ENCODE measurements around the gene KCND3.

KCND3 gene

DNA sequence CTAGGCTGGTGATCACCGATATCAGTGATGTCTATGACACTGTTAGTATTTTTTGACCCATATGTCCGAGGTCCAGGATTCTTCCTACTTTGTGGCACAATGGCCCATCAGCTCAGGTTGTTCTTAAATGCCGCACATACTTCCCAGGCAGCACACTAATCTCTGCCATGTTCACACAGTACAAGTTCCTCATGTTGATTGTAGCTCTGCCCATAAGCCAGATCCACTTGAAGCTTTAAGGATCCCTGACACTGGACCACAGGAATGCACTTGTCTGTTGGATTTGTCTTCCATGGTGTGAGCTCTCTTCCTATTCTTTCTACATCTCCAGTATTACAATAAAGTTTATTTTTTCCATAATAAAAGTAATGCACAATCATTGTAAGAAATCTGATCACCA is 164.3 kb downstream of the KCND3 start:
- no peak overlapping the region for H4K91ac ChIP-seq (ENCODE audit: low read depth, low read length, poor library complexity)
- H3K4me3 ChIP-seq (ENCODE audit: low read length in 2 of 2) = no peak overlapping the region
- H3K27ac ChIP-seq (replicated peaks; ENCODE audit: low read length) = no peak overlapping the region
- no peaks in the 10 kb centered on the region for H3K79me1 ChIP-seq (ENCODE audit: low read depth, low read length)
- H3K9me3 ChIP-seq (replicated peaks in 1 of 2; ENCODE audit: control insufficient read depth in 2 of 2, insufficient read depth in 1 of 2, low read depth in 1 of 2, low read length in 2 of 2) = no peaks in the 10 kb centered on the region
- H3K14ac ChIP-seq (ENCODE audit: low read length) = no peak overlapping the region
- H3K4me2 ChIP-seq (ENCODE audit: insufficient read depth, low read length, poor library complexity, severe bottlenecking) = no peak overlapping the region
- no peak overlapping the region for H2BK15ac ChIP-seq (ENCODE audit: low read length)
- H3K36me3 ChIP-seq (replicated peaks in 1 of 2; ENCODE audit: control insufficient read depth in 2 of 2, insufficient read depth in 2 of 2, low read length in 2 of 2) = no peaks in the 10 kb centered on the region
- H4K8ac ChIP-seq (ENCODE audit: low read depth, low read length) = no peak overlapping the region
- no peak for DNase-seq (ENCODE audit: low spot score)
- H3K18ac ChIP-seq (ENCODE audit: low read length) = no peak overlapping the region
- no peak overlapping the region for H2AFZ ChIP-seq (ENCODE audit: low read length)
- no peak overlapping the region for H2BK120ac ChIP-seq (ENCODE audit: low read depth, low read length)
- H3K9ac ChIP-seq (ENCODE audit: low read depth, low read length, poor library complexity) = no peak overlapping the region
- no peak overlapping the region for H2BK12ac ChIP-seq (ENCODE audit: low read length)
- H3K4me1 ChIP-seq (ENCODE audit: control insufficient read depth in 2 of 2, insufficient read depth in 1 of 2, low read depth in 1 of 2, low read length in 2 of 2) = peaks cover 0 to 2% of the 10 kb centered on the region in 2 donors
- H3K4ac ChIP-seq (ENCODE audit: low read length) = no peak overlapping the region
- H3K23ac ChIP-seq (ENCODE audit: low read depth, low read length, poor library complexity) = no peak overlapping the region
- no peak overlapping the region for H2BK5ac ChIP-seq (ENCODE audit: low read length)
- H2AK5ac ChIP-seq (ENCODE audit: low read depth, low read length) = no peak overlapping the region
- H3K27me3 ChIP-seq (ENCODE audit: control insufficient read depth in 3 of 3, insufficient read depth in 3 of 3, low read depth in 1 of 3, low read length in 3 of 3) = peaks cover 0 to 5% (median 0%) of the 10 kb centered on the region in 3 experiments
- no CpG with 5 or more reads among the region's 3 CpGs for WGBS, 2 donors (ENCODE audit: extremely low coverage in 2 of 2, insufficient read length in 2 of 2, insufficient replicate concordance in 1 of 2)

DNA sequence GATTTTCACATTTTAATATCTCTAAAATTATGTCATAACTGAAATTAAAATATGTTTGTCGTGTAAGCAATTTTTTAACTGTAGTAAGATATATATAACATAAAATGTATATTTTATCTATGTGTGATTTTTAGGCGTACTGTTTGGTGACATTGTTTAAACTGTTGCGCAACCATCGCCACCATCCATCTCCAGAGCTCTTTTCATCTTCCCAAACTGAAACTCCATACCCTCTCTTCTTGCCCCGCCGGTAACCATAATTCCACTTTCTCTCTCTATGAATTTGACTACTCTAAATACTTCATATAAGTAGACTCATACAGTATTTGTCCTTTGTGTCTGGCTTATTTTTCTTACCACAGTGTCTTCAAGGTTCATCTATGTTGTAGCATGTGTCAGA is 167.3 kb downstream of the KCND3 start:
- Histone ChIP-seq H3K27ac (replicated peaks; ENCODE audit: low read length) (no peak overlapping the region), H3K4me2 (ENCODE audit: insufficient read depth, low read length, poor library complexity, severe bottlenecking) (no peak overlapping the region), H2AK5ac (ENCODE audit: low read depth, low read length) (no peak overlapping the region), H3K79me1 (ENCODE audit: low read depth, low read length) (no peaks in the 10 kb centered on the region), H3K27me3 (ENCODE audit: control insufficient read depth in 3 of 3, insufficient read depth in 3 of 3, low read depth in 1 of 3, low read length in 3 of 3) (peaks cover 0 to 11% (median 0%) of the 10 kb centered on the region in 3 experiments), H2BK5ac (ENCODE audit: low read length) (no peak overlapping the region), H3K36me3 (replicated peaks in 1 of 2; ENCODE audit: control insufficient read depth in 2 of 2, insufficient read depth in 2 of 2, low read length in 2 of 2) (no peaks in the 10 kb centered on the region), H3K23ac (ENCODE audit: low read depth, low read length, poor library complexity) (no peak overlapping the region), H2BK15ac (ENCODE audit: low read length) (no peak overlapping the region), H3K4ac (ENCODE audit: low read length) (no peak overlapping the region), H3K4me1 (ENCODE audit: control insufficient read depth in 2 of 2, insufficient read depth in 1 of 2, low read depth in 1 of 2, low read length in 2 of 2) (no peaks in the 10 kb centered on the region), H4K8ac (ENCODE audit: low read depth, low read length) (no peak overlapping the region), H3K9ac (ENCODE audit: low read depth, low read length, poor library complexity) (no peak overlapping the region), H3K18ac (ENCODE audit: low read length) (no peak overlapping the region), H3K4me3 (ENCODE audit: low read length in 2 of 2) (no peak overlapping the region), H2BK120ac (ENCODE audit: low read depth, low read length) (no peak overlapping the region), H2BK12ac (ENCODE audit: low read length) (no peak overlapping the region), H2AFZ (ENCODE audit: low read length) (no peak overlapping the region), H3K14ac (ENCODE audit: low read length) (no peak overlapping the region), H4K91ac (ENCODE audit: low read depth, low read length, poor library complexity) (no peak overlapping the region), H3K9me3 (replicated peaks in 1 of 2; ENCODE audit: control insufficient read depth in 2 of 2, insufficient read depth in 1 of 2, low read depth in 1 of 2, low read length in 2 of 2) (no peaks in the 10 kb centered on the region)
- DNase-seq (ENCODE audit: low spot score) = no peak
- no CpG with 5 or more reads among the region's 6 CpGs for WGBS, 2 donors (ENCODE audit: extremely low coverage in 2 of 2, insufficient read length in 2 of 2, insufficient replicate concordance in 1 of 2)

DNA sequence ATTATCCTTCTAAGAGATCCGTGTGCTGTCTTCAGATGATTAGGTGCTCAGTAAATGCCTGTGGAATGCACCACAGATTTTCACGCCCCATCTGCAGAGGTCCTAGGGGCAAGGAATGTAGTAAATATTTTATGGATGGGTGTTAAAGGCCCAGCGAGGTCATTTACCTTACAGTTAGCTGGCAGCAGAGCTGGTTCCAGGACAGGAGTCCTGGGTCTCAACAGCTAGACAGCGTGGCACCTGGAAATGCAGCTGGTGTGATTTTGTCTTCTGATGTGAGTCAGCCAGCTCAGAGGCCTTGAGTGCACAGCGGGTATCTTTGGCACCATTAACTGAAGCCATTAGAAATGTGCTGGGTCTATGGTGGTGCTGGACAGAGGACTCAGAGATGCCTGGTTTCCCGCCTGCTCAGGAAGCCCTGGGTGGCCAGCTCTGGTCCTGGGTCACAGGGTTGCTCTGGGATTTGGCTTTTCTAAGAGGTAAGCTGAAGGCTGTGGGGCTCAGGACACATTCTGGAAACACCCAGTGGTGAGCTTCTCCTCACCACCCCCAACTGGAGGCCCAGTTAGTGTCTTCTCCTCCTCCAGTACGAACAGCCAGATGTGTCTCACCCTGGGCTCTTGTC is 168.2 kb downstream of the KCND3 start:
- no peak overlapping the region for H3K4ac ChIP-seq (ENCODE audit: low read length)
- no peak overlapping the region for H3K27ac ChIP-seq (replicated peaks; ENCODE audit: low read length)
- no peaks in the 10 kb centered on the region for H3K4me1 ChIP-seq (ENCODE audit: control insufficient read depth in 2 of 2, insufficient read depth in 1 of 2, low read depth in 1 of 2, low read length in 2 of 2)
- no peak overlapping the region for H3K14ac ChIP-seq (ENCODE audit: low read length)
- no peak overlapping the region for H2BK12ac ChIP-seq (ENCODE audit: low read length)
- H3K36me3 ChIP-seq (replicated peaks in 1 of 2; ENCODE audit: control insufficient read depth in 2 of 2, insufficient read depth in 2 of 2, low read length in 2 of 2) = no peaks in the 10 kb centered on the region
- H4K8ac ChIP-seq (ENCODE audit: low read depth, low read length) = no peak overlapping the region
- H2AK5ac ChIP-seq (ENCODE audit: low read depth, low read length) = no peak overlapping the region
- no peak overlapping the region for H3K9ac ChIP-seq (ENCODE audit: low read depth, low read length, poor library complexity)
- peaks cover 0 to 12% (median 0%) of the 10 kb centered on the region in 3 experiments for H3K27me3 ChIP-seq (ENCODE audit: control insufficient read depth in 3 of 3, insufficient read depth in 3 of 3, low read depth in 1 of 3, low read length in 3 of 3)
- no peak overlapping the region for H3K4me2 ChIP-seq (ENCODE audit: insufficient read depth, low read length, poor library complexity, severe bottlenecking)
- no peak overlapping the region for H2BK15ac ChIP-seq (ENCODE audit: low read length)
- DNase-seq (ENCODE audit: low spot score) = no peak
- H4K91ac ChIP-seq (ENCODE audit: low read depth, low read length, poor library complexity) = no peak overlapping the region
- no peak overlapping the region for H3K4me3 ChIP-seq (ENCODE audit: low read length in 2 of 2)
- no peaks in the 10 kb centered on the region for H3K9me3 ChIP-seq (replicated peaks in 1 of 2; ENCODE audit: control insufficient read depth in 2 of 2, insufficient read depth in 1 of 2, low read depth in 1 of 2, low read length in 2 of 2)
- no peaks in the 10 kb centered on the region for H3K79me1 ChIP-seq (ENCODE audit: low read depth, low read length)
- WGBS, 2 donors (ENCODE audit: extremely low coverage in 2 of 2, insufficient read length in 2 of 2, insufficient replicate concordance in 1 of 2) = no CpG with 5 or more reads among the region's 7 CpGs
- H2BK5ac ChIP-seq (ENCODE audit: low read length) = no peak overlapping the region
- no peak overlapping the region for H2BK120ac ChIP-seq (ENCODE audit: low read depth, low read length)
- no peak overlapping the region for H2AFZ ChIP-seq (ENCODE audit: low read length)
- H3K18ac ChIP-seq (ENCODE audit: low read length) = no peak overlapping the region
- no peak overlapping the region for H3K23ac ChIP-seq (ENCODE audit: low read depth, low read length, poor library complexity)

DNA sequence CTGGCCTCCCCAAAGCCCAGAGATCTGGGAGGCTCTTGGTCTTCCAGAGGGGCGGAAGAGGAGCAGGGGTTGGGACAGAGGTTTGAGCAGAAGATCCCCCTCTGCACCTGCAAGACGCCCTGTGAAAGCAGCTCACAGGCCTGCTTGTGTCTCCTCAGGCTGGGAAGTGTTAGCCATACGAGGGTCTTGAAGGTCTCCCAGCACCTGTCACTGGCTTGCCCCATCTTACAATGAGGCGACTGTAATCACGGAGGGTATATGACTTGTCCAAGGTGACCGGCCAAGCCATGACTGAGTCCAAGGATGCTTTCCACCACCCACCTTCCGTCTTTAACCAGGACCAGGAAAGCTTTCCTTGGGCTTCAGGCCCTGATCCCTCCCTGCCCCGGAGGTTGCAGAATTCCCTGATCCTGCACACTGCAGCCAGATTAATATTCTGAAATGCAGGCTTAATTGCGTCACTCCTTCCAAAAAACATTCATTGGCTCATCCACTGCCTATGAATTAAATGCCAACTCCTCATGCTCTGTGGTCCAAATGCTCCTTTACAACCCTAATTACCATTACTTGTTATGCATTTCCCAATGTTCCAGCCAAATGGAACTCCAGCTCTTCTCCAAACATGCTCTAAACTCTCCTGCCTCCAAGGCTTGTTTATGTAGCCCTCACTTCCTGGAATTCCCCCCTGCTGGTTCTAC is 169.8 kb downstream of the KCND3 start:
- Histone ChIP-seq H2BK15ac (ENCODE audit: low read length) (no peak overlapping the region), H3K4ac (ENCODE audit: low read length) (no peak overlapping the region), H3K36me3 (replicated peaks in 1 of 2; ENCODE audit: control insufficient read depth in 2 of 2, insufficient read depth in 2 of 2, low read length in 2 of 2) (no peaks in the 10 kb centered on the region), H3K79me1 (ENCODE audit: low read depth, low read length) (no peaks in the 10 kb centered on the region), H3K9me3 (replicated peaks in 1 of 2; ENCODE audit: control insufficient read depth in 2 of 2, insufficient read depth in 1 of 2, low read depth in 1 of 2, low read length in 2 of 2) (no peaks in the 10 kb centered on the region), H3K23ac (ENCODE audit: low read depth, low read length, poor library complexity) (no peak overlapping the region), H4K91ac (ENCODE audit: low read depth, low read length, poor library complexity) (no peak overlapping the region), H3K27me3 (ENCODE audit: control insufficient read depth in 3 of 3, insufficient read depth in 3 of 3, low read depth in 1 of 3, low read length in 3 of 3) (peaks cover 0 to 10% (median 0%) of the 10 kb centered on the region in 3 experiments), H2BK12ac (ENCODE audit: low read length) (no peak overlapping the region), H3K18ac (ENCODE audit: low read length) (no peak overlapping the region), H2AK5ac (ENCODE audit: low read depth, low read length) (no peak overlapping the region), H3K14ac (ENCODE audit: low read length) (no peak overlapping the region), H3K9ac (ENCODE audit: low read depth, low read length, poor library complexity) (no peak overlapping the region), H2BK120ac (ENCODE audit: low read depth, low read length) (no peak overlapping the region), H3K4me3 (ENCODE audit: low read length in 2 of 2) (no peak overlapping the region), H3K27ac (replicated peaks; ENCODE audit: low read length) (no peak overlapping the region), H4K8ac (ENCODE audit: low read depth, low read length) (no peak overlapping the region), H2AFZ (ENCODE audit: low read length) (no peak overlapping the region), H3K4me1 (ENCODE audit: control insufficient read depth in 2 of 2, insufficient read depth in 1 of 2, low read depth in 1 of 2, low read length in 2 of 2) (no peaks in the 10 kb centered on the region), H2BK5ac (ENCODE audit: low read length) (no peak overlapping the region), H3K4me2 (ENCODE audit: insufficient read depth, low read length, poor library complexity, severe bottlenecking) (no peak overlapping the region)
- no peak for DNase-seq (ENCODE audit: low spot score)
- WGBS, 2 donors (ENCODE audit: extremely low coverage in 2 of 2, insufficient read length in 2 of 2, insufficient replicate concordance in 1 of 2) = no CpG with 5 or more reads among the region's 9 CpGs

All from neuronal stem cell (in vitro differentiated cells).